Adrenal gland (tissue), 5 donors: ENCODE data around the gene OSBPL10.

Source experiments
- POLR2A ChIP-seq, 2 donors: fragments of 450-650 bp; IDR thresholded peaks; one replicate each; pipeline ENCODE4 v1.6.1; 2017; ENCODE audit warnings: antibody characterized with exemption in 2 of 2, mild to moderate bottlenecking in 2 of 2, moderate library complexity in 1 of 2
- TF ChIP-seq, protein P1 (sequence below), 6 experiments: fragments of 450-650 bp in 4 of 6; fragments of 200-600 bp in 2 of 6; sonication (generic) in 1 of 6; IDR thresholded peaks; 1 replicate in 5 of 6; 2 replicates in 1 of 6; pipeline versions ENCODE4 v1.5.1 to v1.8.0; 2016 to 2021; ENCODE audit warnings: antibody characterized with exemption in 6 of 6, mild to moderate bottlenecking in 2 of 6, moderate library complexity in 1 of 6
- donor health status: DM: no; HTN: no; CAD: no.

DNA sequence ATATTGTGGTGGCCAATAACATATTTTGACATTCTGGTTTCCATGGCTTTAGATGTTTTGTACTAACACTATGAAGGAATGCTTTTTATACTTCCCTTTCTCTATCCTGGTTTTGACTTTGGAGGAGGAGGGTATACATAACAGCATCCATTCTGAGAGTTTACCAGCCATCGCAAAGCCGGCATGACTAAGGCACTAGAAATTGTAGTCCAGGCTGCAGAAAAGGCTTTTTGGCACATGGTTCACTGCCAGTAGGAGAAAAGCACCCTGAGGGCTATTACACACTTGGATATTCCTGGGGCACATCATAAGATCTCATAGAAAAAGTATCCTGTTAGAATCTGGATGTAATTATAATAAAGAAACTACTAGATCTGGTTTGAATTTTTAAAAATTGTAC lies 346.6 kb downstream of the OSBPL10 start:
- TF ChIP-seq, protein P1, sequence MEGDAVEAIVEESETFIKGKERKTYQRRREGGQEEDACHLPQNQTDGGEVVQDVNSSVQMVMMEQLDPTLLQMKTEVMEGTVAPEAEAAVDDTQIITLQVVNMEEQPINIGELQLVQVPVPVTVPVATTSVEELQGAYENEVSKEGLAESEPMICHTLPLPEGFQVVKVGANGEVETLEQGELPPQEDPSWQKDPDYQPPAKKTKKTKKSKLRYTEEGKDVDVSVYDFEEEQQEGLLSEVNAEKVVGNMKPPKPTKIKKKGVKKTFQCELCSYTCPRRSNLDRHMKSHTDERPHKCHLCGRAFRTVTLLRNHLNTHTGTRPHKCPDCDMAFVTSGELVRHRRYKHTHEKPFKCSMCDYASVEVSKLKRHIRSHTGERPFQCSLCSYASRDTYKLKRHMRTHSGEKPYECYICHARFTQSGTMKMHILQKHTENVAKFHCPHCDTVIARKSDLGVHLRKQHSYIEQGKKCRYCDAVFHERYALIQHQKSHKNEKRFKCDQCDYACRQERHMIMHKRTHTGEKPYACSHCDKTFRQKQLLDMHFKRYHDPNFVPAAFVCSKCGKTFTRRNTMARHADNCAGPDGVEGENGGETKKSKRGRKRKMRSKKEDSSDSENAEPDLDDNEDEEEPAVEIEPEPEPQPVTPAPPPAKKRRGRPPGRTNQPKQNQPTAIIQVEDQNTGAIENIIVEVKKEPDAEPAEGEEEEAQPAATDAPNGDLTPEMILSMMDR (IDR thresholded peaks at IDR 0.05): no peak
- TF ChIP-seq POLR2A (IDR thresholded peaks at IDR 0.05): no peak
